Measurements from ENCODE around the gene ATG9B. TPM values are rescaled to one million over a fixed set of nuclear protein-coding genes. Genes with fewer than 3 reads are reported as not detected.

The ATG9B gene
- total and polyA plus RNA-seq, 2 of the 13 experiments (the other 11 are each of a cell fraction or from before 2014, with no cell fraction given) = 0.24 TPM; not detected in 1

GRCh38 chr7:151018421-151019129 lies 5.7 kb downstream of the ATG9B start:
- no TSS peak for BruUV-seq (replicated peaks)
- ChIA-PET POLR2A (interaction anchor here (1.3 to 1.4 kb wide), 3 partner anchors 9 to 10 kb away, joined by 3 to 6 read pairs (median 4); partner anchors contain the start of gene ABCB8), CTCF (ENCODE audit: low intra/inter-chr PET ratio, low total read pairs) (interaction anchor here (0.8 to 1.5 kb wide), 4 partner anchors 32 to 120 kb away, joined by 3 to 5 read pairs (median 4); no protein-coding TSS in a partner anchor)
- in situ Hi-C loops (cut with HindIII; ENCODE audit: extremely low pct_ligation_motif_present, low pct_unique_long_range_greater_than_20kb) = no loop called here
- Histone ChIP-seq H3K27me3 (ENCODE audit: control insufficient read depth in 1 of 2, insufficient read depth in 2 of 2, low read length in 2 of 2) (peaks cover 12 to 50% of the 10 kb centered on the region in 2 experiments), H3K9me3 (ENCODE audit: low read length) (no peaks in the 10 kb centered on the region), H3K4me2 (ENCODE audit: low read depth, low read length) (peak overlapping the region; percentile 78), H3K4me1 (ENCODE audit: insufficient read depth, low read length) (peaks cover 48% of the 10 kb centered on the region), H3K36me3 (replicated peaks in 1 of 2; ENCODE audit: control insufficient read depth in 1 of 2, insufficient read depth in 2 of 2, low read length in 2 of 2) (no peaks in the 10 kb centered on the region; a peak in 1 of 5 replicates), H3K9ac (ENCODE audit: insufficient read depth, low read depth, low read length) (no peak overlapping the region), H3K27ac (ENCODE audit: extremely low read length, insufficient read depth, low read length) (no peak overlapping the region), H4K20me1 (ENCODE audit: insufficient read depth, low read length) (no peaks in the 10 kb centered on the region), H3K79me2 (ENCODE audit: insufficient read depth, low read length) (no peaks in the 10 kb centered on the region), H2AFZ (ENCODE audit: low read length) (no peak overlapping the region), H3K4me3 (replicated peaks in 1 of 3; ENCODE audit: insufficient read depth in 1 of 3, low read depth in 2 of 3, low read length in 3 of 3) (peak overlapping the region; percentile 23 to 70 (median 25); a peak in 4 of 6 replicates)
- no peak for FAIRE-seq
- intact Hi-C loops (cut with micrococcal nuclease; ENCODE audit: unreplicated experiment) = no loop called here
- WGBS (ENCODE audit: low lambda C conversion rate) = 26% methylated on average over 26 of the region's 82 CpGs
- ATAC-seq = peak; percentile 5
- DNase-seq (ENCODE audit: low spot score) = no peak
- no peak for TF ChIP-seq GATA4 (IDR thresholded peaks at IDR 0.05; ENCODE audit: borderline replicate concordance, low read depth)
- peak; percentile 82 for TF ChIP-seq ZHX1 (CRISPR knock-in tag; IDR thresholded peaks at IDR 0.05; ENCODE audit: low read depth)
- no peak for TF ChIP-seq THAP7 (CRISPR knock-in tag; IDR thresholded peaks at IDR 0.05)
- 0 out of 2 replicates have a peak, but pooled peaks have one; percentile 9 for TF ChIP-seq ZFYVE20 (CRISPR knock-in tag; IDR thresholded peaks at IDR 0.05; ENCODE audit: borderline replicate concordance, low read depth)
- no peak for TF ChIP-seq KLF11 (CRISPR knock-in tag; IDR thresholded peaks at IDR 0.05)
- TF ChIP-seq ZNF451 (CRISPR knock-in tag; IDR thresholded peaks at IDR 0.05) = 0 out of 2 replicates have a peak, but pooled peaks have one; percentile 39
- no peak for TF ChIP-seq TAF15 (IDR thresholded peaks at IDR 0.05; ENCODE audit: low read depth, low read length, poor library complexity, severe bottlenecking)
- peak; percentile 19; the same call in 1 of the 2 replicates for TF ChIP-seq ZFY (CRISPR knock-in tag; IDR thresholded peaks at IDR 0.05)
- TF ChIP-seq, protein P1, sequence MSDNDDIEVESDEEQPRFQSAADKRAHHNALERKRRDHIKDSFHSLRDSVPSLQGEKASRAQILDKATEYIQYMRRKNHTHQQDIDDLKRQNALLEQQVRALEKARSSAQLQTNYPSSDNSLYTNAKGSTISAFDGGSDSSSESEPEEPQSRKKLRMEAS (IDR thresholded peaks at IDR 0.05) = peak; percentile 75
- no peak for TF ChIP-seq CEBPZ (IDR thresholded peaks at IDR 0.05; ENCODE audit: low read length)
- no peak for TF ChIP-seq ZNF136 (CRISPR knock-in tag; IDR thresholded peaks at IDR 0.05; ENCODE audit: low read depth)
- no peak for TF ChIP-seq JUND (CRISPR knock-in tag; IDR thresholded peaks at IDR 0.05)
- peak; percentile 32; the same call in 1 of the 2 replicates for TF ChIP-seq BORCS8-MEF2B (CRISPR knock-in tag; IDR thresholded peaks at IDR 0.05)
- TF ChIP-seq ZNF777 (CRISPR knock-in tag; IDR thresholded peaks at IDR 0.05) = 0 out of 2 replicates have a peak, but pooled peaks have one; percentile 5
- TF ChIP-seq ZBTB7A (CRISPR knock-in tag; IDR thresholded peaks at IDR 0.05) = no peak
- TF ChIP-seq CCDC6 (CRISPR knock-in tag; IDR thresholded peaks at IDR 0.05) = peak; percentile 71; the same call in 1 of the 2 replicates
